Stomach (tissue), 9 donors: ENCODE measurements around the gene ADTRP. TPM values are rescaled to one million over a fixed set of nuclear protein-coding genes. Genes with fewer than 3 reads are reported as not detected.

ENCODE experiments used
- DNase-seq, 2 donors: peaks; one replicate each; pipeline versions ENCODE4 v3.0.0 to v3.0.0-alpha.2; 2013 to 2019
- H3K27ac ChIP-seq, 5 donors: fragments of 200-600 bp in 4 of 5; sonication (generic) in 4 of 5; one replicate each; pipeline ENCODE4 v1.5.1; 2013 to 2019; ENCODE audit warnings: mild to moderate bottlenecking in 1 of 5, moderate library complexity in 1 of 5
- H3K27me3 ChIP-seq, 3 donors: fragments of 200-600 bp; sonication (generic); one replicate each; pipeline ENCODE4 v1.5.1; 2017 to 2019; ENCODE audit warnings: mixed run types in 1 of 3
- H3K36me3 ChIP-seq, 4 donors: fragments of 200-600 bp; sonication (generic); 1 replicate in 3 of 4; 2 replicates in 1 of 4; pipeline ENCODE4 v1.5.1; 2016 to 2019
- H3K4me1 ChIP-seq, 4 donors: fragments of 200-600 bp; sonication (generic); one replicate each; pipeline ENCODE4 v1.5.1; 2016 to 2019
- H3K4me3 ChIP-seq, 4 donors: fragments of 200-600 bp; sonication (generic) in 3 of 4; one replicate each; pipeline ENCODE4 v1.5.1; 2016 to 2019; ENCODE audit warnings: mild to moderate bottlenecking in 1 of 4
- H3K9me3 ChIP-seq, 4 donors: fragments of 200-600 bp; sonication (generic); one replicate each; pipeline ENCODE4 v1.5.1; 2016 to 2019
- EP300 ChIP-seq: sonication (generic); formaldehyde crosslinking; IDR thresholded peaks from one replicate; pipeline ENCODE4 v1.6.1; 2017; ENCODE audit warnings: antibody characterized with exemption
- POLR2A ChIP-seq, 4 donors: fragments of 450-650 bp; IDR thresholded peaks; one replicate each; pipeline ENCODE4 v1.6.1; 2016; ENCODE audit warnings: antibody characterized with exemption in 4 of 4, control low read depth in 2 of 4, mild to moderate bottlenecking in 1 of 4, moderate library complexity in 1 of 4
- POLR2AphosphoS5 ChIP-seq, 3 donors: sonication (generic); formaldehyde crosslinking; IDR thresholded peaks; one replicate each; pipeline ENCODE4 v1.6.1; 2016; ENCODE audit warnings: antibody characterized with exemption in 3 of 3
- WGBS, 5 donors: extraction: QIAGEN DNeasy Blood & Tissue Kit in 3 of 5; methylation state at CpG; one replicate each; pipeline versions ENCODE4 v1.1.5 to v1.1.7; 2013 to 2018; 5-methylcytosine and 5-hydroxymethylcytosine counted together
- intact Hi-C: fragments of 100-400 bp; cut with DNase I; formaldehyde crosslinking; loops from one replicate; pipeline ENCODE4 v1.15.1; 2023; ENCODE audit warnings: low total_unique reads
- polyA plus RNA-seq, 3 donors: library from polyadenylated mRNA; stranded (reverse); fragments of 200-250 nt; gene quantifications; one replicate each; pipeline ENCODE4 v1.2.3, GENCODE V29; 2013
- total RNA-seq, 5 donors: library from RNA; depleted of rRNA; stranded (reverse); fragments of >200 nt; gene quantifications; one replicate each; pipeline versions ENCODE4 v1.1.0 to v1.2.3, GENCODE V29; 2014 to 2016
- TF ChIP-seq, protein P1 (sequence below), 7 experiments: fragments of 450-650 bp in 4 of 7; fragments of 200-600 bp in 3 of 7; sonication (generic) in 3 of 7; IDR thresholded peaks; one replicate each; pipeline ENCODE4 v1.5.1; 2016 to 2019; ENCODE audit warnings: antibody characterized with exemption in 7 of 7, control low read depth in 2 of 7, mild to moderate bottlenecking in 1 of 7
- donor health status: healthy with polysubstance abuse.
- donor health status: Bipolar disorder and iron deficiency.
- donor health status: healthy.

The ADTRP gene
- total and polyA plus RNA-seq, 8 donors, result 3.9 to 63.6 (median 20.8) TPM

DNA sequence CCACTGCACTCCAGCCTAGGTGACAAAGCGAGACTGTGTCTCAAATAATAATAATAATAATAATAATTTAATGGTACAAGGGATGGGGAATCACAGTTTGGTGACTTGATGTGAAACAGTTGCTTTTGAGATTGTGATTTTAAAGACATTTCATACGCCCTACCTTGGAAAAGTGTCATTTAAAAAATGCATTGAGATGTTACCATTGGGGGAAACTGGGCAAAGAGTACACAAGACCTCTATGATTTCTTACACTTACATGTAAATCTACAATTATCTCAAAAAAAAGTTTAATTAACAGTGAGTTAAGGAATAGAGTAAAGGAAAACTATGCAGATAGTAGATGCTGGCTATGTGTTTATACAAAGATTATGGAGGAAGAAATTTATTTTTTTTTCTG is 22.3 kb downstream of the ADTRP start:
- no peak for DNase-seq

GRCh38 chr6:11755725-11756124 is 22.9 kb downstream of the ADTRP start:
- DNase-seq, result no peak
- 55 to 93% (median 85%) methylated on average over 1 of the region's 1 CpG for WGBS, 5 donors
- H3K36me3 ChIP-seq, result no peaks in the 10 kb centered on the region
- H3K27ac ChIP-seq, result no peak overlapping the region
- no peak overlapping the region for H3K4me3 ChIP-seq
- intact Hi-C loops, result no loop called here
- peaks cover 0 to 5% (median 2%) of the 10 kb centered on the region in 4 donors for H3K9me3 ChIP-seq
- H3K4me1 ChIP-seq, result peaks cover 0 to 11% (median 8%) of the 10 kb centered on the region in 4 donors
- no peaks in the 10 kb centered on the region for H3K27me3 ChIP-seq
- TF ChIP-seq POLR2AphosphoS5 (IDR thresholded peaks at IDR 0.05) (no peak), POLR2A (IDR thresholded peaks at IDR 0.05) (no peak), EP300 (no peak)
- TF ChIP-seq, protein P1, sequence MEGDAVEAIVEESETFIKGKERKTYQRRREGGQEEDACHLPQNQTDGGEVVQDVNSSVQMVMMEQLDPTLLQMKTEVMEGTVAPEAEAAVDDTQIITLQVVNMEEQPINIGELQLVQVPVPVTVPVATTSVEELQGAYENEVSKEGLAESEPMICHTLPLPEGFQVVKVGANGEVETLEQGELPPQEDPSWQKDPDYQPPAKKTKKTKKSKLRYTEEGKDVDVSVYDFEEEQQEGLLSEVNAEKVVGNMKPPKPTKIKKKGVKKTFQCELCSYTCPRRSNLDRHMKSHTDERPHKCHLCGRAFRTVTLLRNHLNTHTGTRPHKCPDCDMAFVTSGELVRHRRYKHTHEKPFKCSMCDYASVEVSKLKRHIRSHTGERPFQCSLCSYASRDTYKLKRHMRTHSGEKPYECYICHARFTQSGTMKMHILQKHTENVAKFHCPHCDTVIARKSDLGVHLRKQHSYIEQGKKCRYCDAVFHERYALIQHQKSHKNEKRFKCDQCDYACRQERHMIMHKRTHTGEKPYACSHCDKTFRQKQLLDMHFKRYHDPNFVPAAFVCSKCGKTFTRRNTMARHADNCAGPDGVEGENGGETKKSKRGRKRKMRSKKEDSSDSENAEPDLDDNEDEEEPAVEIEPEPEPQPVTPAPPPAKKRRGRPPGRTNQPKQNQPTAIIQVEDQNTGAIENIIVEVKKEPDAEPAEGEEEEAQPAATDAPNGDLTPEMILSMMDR (IDR thresholded peaks at IDR 0.05), result no peak

More for the DNA sequence above, 22.3 kb downstream of the ADTRP start:
- Histone ChIP-seq H3K4me1 (peaks cover 0 to 15% (median 13%) of the 10 kb centered on the region in 4 donors), H3K9me3 (peaks cover 0 to 5% (median 2%) of the 10 kb centered on the region in 4 donors), H3K36me3 (no peaks in the 10 kb centered on the region), H3K4me3 (no peak overlapping the region), H3K27me3 (no peaks in the 10 kb centered on the region), H3K27ac (no peak overlapping the region)
- TF ChIP-seq EP300, result no peak
- no peak for TF ChIP-seq POLR2A (IDR thresholded peaks at IDR 0.05)
- TF ChIP-seq, protein P1 (IDR thresholded peaks at IDR 0.05), result no peak
- TF ChIP-seq POLR2AphosphoS5 (IDR thresholded peaks at IDR 0.05), result no peak
- WGBS, 5 donors, result 90 to 100% (median 90%) methylated on average over 2 of the region's 2 CpGs
- intact Hi-C loops, result no loop called here

DNA sequence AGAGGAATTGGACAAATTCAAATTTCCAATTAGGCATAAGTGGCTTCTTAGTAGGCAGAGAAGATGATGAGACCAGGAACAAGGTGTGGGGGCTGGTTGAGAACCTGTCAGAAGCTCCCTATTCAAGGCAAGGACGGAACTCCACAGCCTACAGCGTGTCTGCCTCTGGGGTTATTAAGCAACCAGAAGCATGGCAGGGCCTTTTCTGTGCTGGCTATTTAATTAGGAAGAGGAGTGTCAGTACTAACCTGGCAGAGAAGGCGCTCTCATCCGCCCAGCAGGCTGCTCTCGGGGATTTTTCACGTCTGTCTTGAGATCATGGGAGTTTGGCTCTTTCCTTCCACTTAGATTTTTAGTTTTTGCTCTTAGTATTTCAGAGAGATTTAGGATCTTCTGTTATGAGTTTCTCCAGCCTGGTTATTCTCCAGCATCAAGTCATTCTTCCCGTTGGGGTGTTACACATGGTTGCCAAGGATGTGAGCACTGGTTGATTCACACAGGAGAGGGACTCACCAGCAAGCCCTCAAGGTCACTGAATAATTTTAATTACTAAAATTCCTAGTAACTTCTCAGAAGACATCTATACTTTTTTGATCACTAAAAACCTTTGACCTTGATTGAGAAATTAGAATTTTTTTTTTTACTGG is 23.9 kb downstream of the ADTRP start:
- peak overlapping the region in 1 of 5 donors; percentile 29 for H3K27ac ChIP-seq
- 86 to 89% (median 88%) methylated on average over 7 of the region's 7 CpGs for WGBS, 5 donors
- no peak overlapping the region for H3K4me3 ChIP-seq
- peaks cover 0 to 5% (median 2%) of the 10 kb centered on the region in 4 donors for H3K9me3 ChIP-seq
- no peak for DNase-seq
- TF ChIP-seq EP300 (no peak), POLR2A (IDR thresholded peaks at IDR 0.05) (no peak), POLR2AphosphoS5 (IDR thresholded peaks at IDR 0.05) (no peak)
- TF ChIP-seq, protein P1 (IDR thresholded peaks at IDR 0.05), result no peak
- peaks cover 0 to 4% (median under 1%) of the 10 kb centered on the region in 4 donors for H3K4me1 ChIP-seq
- no peaks in the 10 kb centered on the region for H3K36me3 ChIP-seq
- intact Hi-C loops, result no loop called here
- no peaks in the 10 kb centered on the region for H3K27me3 ChIP-seq

DNA sequence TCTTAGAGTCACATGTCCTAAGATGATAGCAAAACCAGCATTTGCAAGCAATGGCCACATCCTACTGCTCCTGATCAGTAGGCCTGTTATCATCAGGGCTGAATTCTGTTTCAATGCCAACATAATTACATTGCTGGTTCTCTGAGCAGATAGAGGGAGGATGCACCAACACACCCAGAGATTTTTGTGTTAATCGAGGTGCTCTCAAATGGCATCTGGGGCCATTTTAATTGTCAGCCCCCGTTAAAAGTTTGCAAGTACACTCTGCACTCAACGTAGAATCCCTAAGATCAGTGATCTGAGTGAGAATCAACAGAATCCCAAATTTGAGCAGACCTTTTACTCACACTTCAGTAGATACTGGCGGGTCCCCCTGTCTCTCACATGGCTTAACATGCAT is 24.8 kb downstream of the ADTRP start:
- intact Hi-C loops, result no loop called here
- DNase-seq, result no peak
- TF ChIP-seq EP300, result no peak
- Histone ChIP-seq H3K4me1 (peaks cover 0 to 4% (median 0%) of the 10 kb centered on the region in 4 donors), H3K9me3 (peaks cover 0 to 5% (median 2%) of the 10 kb centered on the region in 4 donors), H3K27me3 (no peaks in the 10 kb centered on the region), H3K27ac (no peak overlapping the region), H3K36me3 (no peaks in the 10 kb centered on the region), H3K4me3 (no peak overlapping the region)
- 89 to 92% (median 91%) methylated on average over 4 of the region's 4 CpGs for WGBS, 5 donors

DNA sequence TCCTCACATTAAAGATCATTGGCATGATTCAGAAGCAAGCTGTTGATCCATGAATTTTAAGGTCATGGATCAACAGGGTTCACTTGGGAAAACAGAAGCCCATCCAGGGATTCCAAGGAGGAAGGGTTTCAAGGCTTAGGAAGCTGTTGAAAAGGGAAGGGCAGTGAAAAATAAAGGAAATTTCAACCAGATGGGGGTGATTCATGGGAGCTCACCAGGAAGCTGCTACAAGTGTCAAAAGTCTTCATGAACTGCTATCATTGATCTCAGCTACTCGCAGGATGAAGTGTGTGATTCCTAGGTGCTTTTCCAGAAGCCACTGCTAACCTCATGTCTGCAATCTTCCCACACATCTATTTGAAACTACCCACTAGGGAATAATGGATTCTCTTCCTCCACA is 26.2 kb downstream of the ADTRP start:
- no peak overlapping the region for H3K27ac ChIP-seq
- intact Hi-C loops, result no loop called here
- no peak for DNase-seq
- H3K9me3 ChIP-seq, result no peaks in the 10 kb centered on the region
- peaks cover 0 to 4% (median 0%) of the 10 kb centered on the region in 4 donors for H3K4me1 ChIP-seq
- no peaks in the 10 kb centered on the region for H3K36me3 ChIP-seq
- H3K27me3 ChIP-seq, result no peaks in the 10 kb centered on the region
- WGBS, 5 donors, result 79 to 89% (median 88%) methylated on average over 1 of the region's 1 CpG
- TF ChIP-seq, protein P1 (IDR thresholded peaks at IDR 0.05), result no peak
- no peak for TF ChIP-seq EP300
- no peak for TF ChIP-seq POLR2AphosphoS5 (IDR thresholded peaks at IDR 0.05)
- no peak for TF ChIP-seq POLR2A (IDR thresholded peaks at IDR 0.05)
- H3K4me3 ChIP-seq, result no peak overlapping the region
